Ecto neural progenitor cell (in vitro differentiated cells): ENCODE results near the gene TRIM39.
"Not testable (repeated sequence)": the region's sequence is repeated elsewhere in the genome, so short reads cannot be mapped to it uniquely, and the experiment has no call there.

ENCODE experiments used
- DNase-seq: peaks from one replicate; pipeline ENCODE4 v3.0.0-alpha.2; 2018; ENCODE audit warnings: low spot score

TRIM39 gene

GRCh38 chr6:30363459-30363858 lies 36.7 kb downstream of the TRIM39 start:
- DNase-seq, result no peak

GRCh38 chr6:30364591-30364990 lies 37.9 kb downstream of the TRIM39 start:
- DNase-seq, result no peak

GRCh38 chr6:30369280-30369679 lies 42.6 kb downstream of the TRIM39 start:
- DNase-seq, result not testable (repeated sequence)

DNA sequence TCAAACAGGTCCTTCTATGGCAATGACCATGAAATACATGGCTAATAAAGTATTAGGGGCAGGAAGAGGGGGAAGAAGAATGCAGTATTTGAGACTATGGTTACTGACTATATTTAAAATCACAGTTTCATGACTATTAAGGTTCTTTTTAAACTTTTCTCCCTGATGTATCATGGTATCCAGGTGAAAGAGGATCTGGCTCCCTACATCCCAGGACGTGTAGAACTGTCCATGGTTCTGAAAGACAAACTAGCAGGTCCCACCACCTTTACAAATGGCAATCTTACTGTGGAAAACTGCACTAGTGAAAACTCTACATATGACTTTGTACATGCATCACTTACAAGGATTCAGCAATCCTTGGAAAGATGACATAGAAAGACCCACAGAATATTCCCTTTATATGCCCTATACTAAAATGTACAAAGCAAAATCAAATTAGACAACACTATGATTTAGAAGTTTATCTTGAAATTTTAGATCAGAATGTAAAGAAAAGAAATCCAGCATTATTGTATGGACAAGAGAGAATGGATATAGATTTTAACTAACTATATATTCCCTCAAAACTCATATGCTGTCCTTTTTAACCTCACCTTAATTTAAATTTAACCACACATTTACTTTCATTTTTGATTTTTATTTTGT lies 51.7 kb downstream of the TRIM39 start:
- DNase-seq, result no peak

DNA sequence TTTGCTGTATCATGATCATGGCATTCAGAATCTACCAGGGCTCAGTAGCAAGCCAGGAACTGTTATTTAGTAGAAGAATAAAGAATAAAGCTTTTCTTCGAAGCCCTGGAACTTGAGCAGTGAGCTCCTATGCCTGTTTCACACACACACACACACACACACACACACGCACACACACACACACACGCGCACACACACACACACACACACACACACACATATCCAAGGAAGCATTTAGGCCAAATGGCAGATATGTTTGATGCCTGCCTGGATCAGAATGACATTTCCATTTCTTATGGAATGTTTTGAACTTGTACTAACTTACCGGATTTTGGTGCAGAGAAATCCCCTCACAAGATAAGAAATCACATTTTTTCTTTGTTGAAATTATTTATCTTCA lies 53.7 kb downstream of the TRIM39 start:
- no peak for DNase-seq

DNA sequence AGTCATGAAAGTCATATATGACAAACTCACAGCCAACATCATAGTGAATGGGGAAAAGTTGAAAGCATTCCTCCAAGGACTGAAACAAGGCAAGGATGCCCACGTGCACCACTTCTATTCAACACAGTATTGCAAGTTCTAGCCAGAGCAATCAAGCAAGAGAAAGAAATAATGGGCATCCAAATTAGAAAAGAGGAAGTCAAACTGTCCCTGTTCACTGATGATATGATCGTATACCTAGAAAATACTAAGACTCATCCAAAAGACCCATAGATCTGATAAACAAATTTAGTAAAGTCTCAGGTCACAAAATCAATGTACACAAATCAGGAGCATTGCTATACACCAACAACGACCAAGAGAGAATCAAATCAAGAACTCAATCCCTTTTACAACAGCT lies 59.4 kb downstream of the TRIM39 start:
- DNase-seq, result no peak

GRCh38 chr6:30391240-30391639 lies 64.5 kb downstream of the TRIM39 start:
- no peak for DNase-seq
